ENCODE measurements around the gene SIGLEC12.
A peak's percentile ranks its signal among the peaks of the same experiment; 100 is the strongest.
"Not testable (repeated sequence)": the region's sequence is repeated elsewhere in the genome, so short reads cannot be mapped to it uniquely, and the experiment has no call there.

The SIGLEC12 gene

GRCh38 chr19:51479531-51480331, 21.9 kb downstream of the SIGLEC12 start:
- DNase-seq (ENCODE audit: low read depth) = peak; percentile 23

GRCh38 chr19:51478381-51479234, 23.0 kb downstream of the SIGLEC12 start, which contains the start of gene CEACAM18:
Gene CEACAM18 (plus strand): TSS chr19:51478539.
- no peak for DNase-seq (ENCODE audit: low read depth)

GRCh38 chr19:51477344-51477743, 24.3 kb downstream of the SIGLEC12 start:
- DNase-seq (ENCODE audit: low read depth) = no peak

GRCh38 chr19:51476164-51476563, 25.4 kb downstream of the SIGLEC12 start:
- no peak for DNase-seq (ENCODE audit: low read depth)

- DNase-seq (ENCODE audit: low read depth) = peak; percentile 77
Measured at GRCh38 chr19:51473009-51473707, 28.4 kb downstream of the SIGLEC12 start.

GRCh38 chr19:51472607-51473006, 29.0 kb downstream of the SIGLEC12 start:
- no peak for DNase-seq (ENCODE audit: low read depth)

GRCh38 chr19:51471527-51471926, 30.1 kb downstream of the SIGLEC12 start:
- no peak for DNase-seq (ENCODE audit: low read depth)

- DNase-seq (ENCODE audit: low read depth) = no peak
Measured at GRCh38 chr19:51470966-51471365, 30.6 kb downstream of the SIGLEC12 start.

- DNase-seq (ENCODE audit: low read depth) = no peak
Measured at GRCh38 chr19:51469629-51470028, 32.0 kb downstream of the SIGLEC12 start.

- no peak for DNase-seq (ENCODE audit: low read depth)
Measured at GRCh38 chr19:51469162-51469561, 32.4 kb downstream of the SIGLEC12 start.

GRCh38 chr19:51468545-51468920, 33.1 kb downstream of the SIGLEC12 start:
- DNase-seq (ENCODE audit: low read depth) = no peak

GRCh38 chr19:51467864-51468544, 33.6 kb downstream of the SIGLEC12 start:
- no peak for DNase-seq (ENCODE audit: low read depth)

GRCh38 chr19:51466723-51467122, 34.9 kb downstream of the SIGLEC12 start:
- no peak for DNase-seq (ENCODE audit: low read depth)

- DNase-seq (ENCODE audit: low read depth) = not testable (repeated sequence)
Measured at GRCh38 chr19:51463976-51464581, 37.5 kb downstream of the SIGLEC12 start.

- no peak for DNase-seq (ENCODE audit: low read depth)
Measured at GRCh38 chr19:51462681-51463080, 38.9 kb downstream of the SIGLEC12 start.

GRCh38 chr19:51462276-51462675, 39.3 kb downstream of the SIGLEC12 start:
- no peak for DNase-seq (ENCODE audit: low read depth)

- no peak for DNase-seq (ENCODE audit: low read depth)
Measured at GRCh38 chr19:51461723-51462161, 39.9 kb downstream of the SIGLEC12 start.

- no peak for DNase-seq (ENCODE audit: low read depth)
Measured at GRCh38 chr19:51460164-51460992, 41.2 kb downstream of the SIGLEC12 start.

GRCh38 chr19:51458899-51459505, 42.6 kb downstream of the SIGLEC12 start:
- DNase-seq (ENCODE audit: low read depth) = no peak

- no peak for DNase-seq (ENCODE audit: low read depth)
Measured at GRCh38 chr19:51458051-51458645, 43.5 kb downstream of the SIGLEC12 start, which contains the start of gene SIGLEC8. Gene SIGLEC8 (minus strand): TSS chr19:51458454. CDS start chr19:51458387, 67 bp downstream.

Measured in activated T-cell treated with anti-CD3 and anti-CD28 coated beads for 48 hours (primary cell).